Caco-2 (cell line): Measurements from ENCODE around the gene PKM. TPM values are rescaled to one million over a fixed set of nuclear protein-coding genes. Genes with fewer than 3 reads are reported as not detected.

Experiments used
- BruUV-seq: library from RNA; stranded (reverse); fragments of 400-500 nt; replicated peaks from 2 replicates; lab custom pipeline; 2021; lab: Mats Ljungman, UMichigan
- CTCF ChIA-PET: fragments of 300-600 bp; sonication (Branson Sonifier 250); formaldehyde crosslinking; loops from one replicate; lab custom pipeline; 2022; ENCODE audit warnings: antibody characterized with exemption; lab: Charles Lee
- POLR2A ChIA-PET: fragments of 300-600 bp; sonication (Branson Sonifier 250); formaldehyde crosslinking; loops from one replicate; lab custom pipeline; 2022; ENCODE audit warnings: antibody characterized with exemption; lab: Charles Lee
- DNase-seq, 2 experiments: peaks; one replicate each; pipeline versions ENCODE4 v3.0.0 to v3.0.0-alpha.2; 2020 to 2022
- H3K27me3 ChIP-seq: replicated peaks from 2 replicates; pipeline ENCODE4 v1.6.0; 2011; ENCODE audit warnings: low read length; ENCODE audit not compliant: control insufficient read depth, insufficient read depth
- H3K36me3 ChIP-seq: 2 replicates; pipeline ENCODE4 v1.5.1; 2011; ENCODE audit warnings: low read length; ENCODE audit not compliant: control insufficient read depth, insufficient read depth
- H3K4me1 ChIP-seq: fragments of 250-450 bp; sonication (Bioruptor Pico); 2 replicates; pipeline ENCODE4 v1.5.1; 2020; ENCODE audit warnings: mild to moderate bottlenecking
- H3K4me3 ChIP-seq: 2 replicates; pipeline ENCODE4 v1.5.1; 2011; ENCODE audit warnings: low read depth, mild to moderate bottlenecking, control low read depth, low read length
- H3K9me3 ChIP-seq: fragments of 250-450 bp; sonication (Bioruptor Pico); 2 replicates; pipeline ENCODE4 v1.5.1; 2020; ENCODE audit warnings: mild to moderate bottlenecking, moderate library complexity
- H3K27ac Mint-ChIP-seq: one replicate; pipeline ENCODE4 v1.8.0; 2022; ENCODE audit warnings: mixed read lengths; ENCODE audit not compliant: unreplicated experiment
- H3K27me3 Mint-ChIP-seq: one replicate; pipeline ENCODE4 v1.8.0; 2022; ENCODE audit warnings: mixed read lengths; ENCODE audit not compliant: insufficient read depth, unreplicated experiment
- H3K36me3 Mint-ChIP-seq: one replicate; pipeline ENCODE4 v1.8.0; 2022; ENCODE audit warnings: mild to moderate bottlenecking, mixed read lengths; ENCODE audit not compliant: insufficient read depth, unreplicated experiment
- H3K4me1 Mint-ChIP-seq: one replicate; pipeline ENCODE4 v1.8.0; 2022; ENCODE audit warnings: low read depth, mixed read lengths; ENCODE audit not compliant: unreplicated experiment
- H3K4me3 Mint-ChIP-seq: one replicate; pipeline ENCODE4 v1.8.0; 2022; ENCODE audit warnings: mild to moderate bottlenecking, moderate library complexity, mixed read lengths; ENCODE audit not compliant: unreplicated experiment
- H3K9me3 Mint-ChIP-seq: one replicate; pipeline ENCODE4 v1.8.0; 2022; ENCODE audit warnings: mixed read lengths; ENCODE audit not compliant: unreplicated experiment
- intact Hi-C: fragments of 100-400 bp; cut with micrococcal nuclease; formaldehyde crosslinking; loops from one replicate; pipeline ENCODE4 v1.10.0; 2022; ENCODE audit not compliant: unreplicated experiment
- total RNA-seq: library from RNA; stranded (reverse); gene quantifications from 2 replicates; pipeline ENCODE4 v1.2.3, GENCODE V29; 2022
- TF ChIP-seq, protein P1 (sequence below), 2 experiments: fragments of 200-600 bp in 1 of 2; IDR thresholded peaks; 1 replicate in 1 of 2; 2 replicates in 1 of 2; pipeline versions ENCODE4 v1.5.1 to v1.8.0; 2011 to 2022; ENCODE audit warnings: antibody characterized with exemption in 1 of 2, control low read depth in 1 of 2, inconsistent platforms in 1 of 2, low read depth in 1 of 2, low read length in 1 of 2, mild to moderate bottlenecking in 1 of 2, moderate library complexity in 1 of 2; ENCODE audit not compliant: insufficient read depth in 1 of 2, severe bottlenecking in 1 of 2, unreplicated experiment in 1 of 2

PKM gene
- total RNA-seq, 1 experiment from 2014 or later, result 733 TPM

- no peaks in the 10 kb centered on the region for H3K27me3 ChIP-seq
- ChIA-PET POLR2A (interaction anchor here (1.3 kb wide), 1 partner anchor 10 kb away, joined by 4 read pairs; no protein-coding TSS in a partner anchor), CTCF (interaction anchor here (0.6 kb wide), 1 partner anchor 152 kb away, joined by 3 read pairs; no protein-coding TSS in a partner anchor)
- H3K4me1 Mint-ChIP-seq, result no peaks in the 10 kb centered on the region
- H3K9me3 ChIP-seq, result no peaks in the 10 kb centered on the region
- H3K4me1 ChIP-seq, result peaks cover 15% of the 10 kb centered on the region
- H3K4me3 Mint-ChIP-seq, result peak overlapping the region; percentile 45
- TF ChIP-seq, protein P1, sequence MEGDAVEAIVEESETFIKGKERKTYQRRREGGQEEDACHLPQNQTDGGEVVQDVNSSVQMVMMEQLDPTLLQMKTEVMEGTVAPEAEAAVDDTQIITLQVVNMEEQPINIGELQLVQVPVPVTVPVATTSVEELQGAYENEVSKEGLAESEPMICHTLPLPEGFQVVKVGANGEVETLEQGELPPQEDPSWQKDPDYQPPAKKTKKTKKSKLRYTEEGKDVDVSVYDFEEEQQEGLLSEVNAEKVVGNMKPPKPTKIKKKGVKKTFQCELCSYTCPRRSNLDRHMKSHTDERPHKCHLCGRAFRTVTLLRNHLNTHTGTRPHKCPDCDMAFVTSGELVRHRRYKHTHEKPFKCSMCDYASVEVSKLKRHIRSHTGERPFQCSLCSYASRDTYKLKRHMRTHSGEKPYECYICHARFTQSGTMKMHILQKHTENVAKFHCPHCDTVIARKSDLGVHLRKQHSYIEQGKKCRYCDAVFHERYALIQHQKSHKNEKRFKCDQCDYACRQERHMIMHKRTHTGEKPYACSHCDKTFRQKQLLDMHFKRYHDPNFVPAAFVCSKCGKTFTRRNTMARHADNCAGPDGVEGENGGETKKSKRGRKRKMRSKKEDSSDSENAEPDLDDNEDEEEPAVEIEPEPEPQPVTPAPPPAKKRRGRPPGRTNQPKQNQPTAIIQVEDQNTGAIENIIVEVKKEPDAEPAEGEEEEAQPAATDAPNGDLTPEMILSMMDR (IDR thresholded peaks at IDR 0.05; ENCODE audit: insufficient read depth in 1 of 2, low read depth in 1 of 2, low read length in 1 of 2, severe bottlenecking in 1 of 2, unreplicated experiment in 1 of 2), result no peak
- DNase-seq, result peak; percentile 47 to 62
- H3K27me3 Mint-ChIP-seq, result no peaks in the 10 kb centered on the region
- H3K4me3 ChIP-seq, result no peak overlapping the region
- intact Hi-C loops, result no loop called here
- H3K27ac Mint-ChIP-seq, result no peak overlapping the region
- no peaks in the 10 kb centered on the region for H3K9me3 Mint-ChIP-seq
- no peaks in the 10 kb centered on the region for H3K36me3 ChIP-seq
- BruUV-seq, result TSS peak; percentile 74
- H3K36me3 Mint-ChIP-seq, result peaks cover 15% of the 10 kb centered on the region
These were observed 6.3 kb upstream of the PKM start for GRCh38 chr15:72237029-72237852.

DNA sequence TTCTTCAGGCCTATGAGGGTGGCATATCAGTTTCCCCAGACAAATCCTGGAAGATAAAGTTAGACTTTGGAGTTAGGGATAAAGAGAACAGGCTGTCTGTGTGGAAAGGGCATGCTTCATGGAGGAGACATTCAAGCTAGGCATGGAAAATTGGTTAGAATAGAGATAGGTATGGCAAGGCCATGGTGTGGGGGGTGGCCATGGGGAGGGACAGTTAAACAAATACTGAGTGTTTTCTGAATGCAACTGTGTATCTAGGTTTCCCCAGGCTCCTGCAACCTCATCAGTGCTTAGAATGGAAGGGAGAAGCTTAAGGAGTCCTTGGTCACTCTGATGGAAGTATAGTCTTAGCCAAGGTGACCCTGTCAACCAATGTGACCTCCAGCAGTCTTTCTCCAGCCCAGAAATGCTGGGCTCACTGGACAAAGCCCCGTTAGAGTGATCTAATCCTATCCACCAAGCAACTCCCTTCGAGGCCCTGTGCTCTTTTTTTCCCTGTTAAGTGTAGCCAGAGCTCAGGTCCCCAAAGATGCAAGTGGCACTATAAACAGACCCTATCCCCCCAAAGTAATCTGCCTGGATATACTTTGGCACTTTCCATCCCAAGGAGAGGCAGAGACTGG lies 5.5 kb upstream of the PKM start:
- H3K36me3 Mint-ChIP-seq, result peaks cover 15% of the 10 kb centered on the region
- no peaks in the 10 kb centered on the region for H3K9me3 ChIP-seq
- ChIA-PET POLR2A (interaction anchor here (1.3 kb wide), 1 partner anchor 10 kb away, joined by 4 read pairs; no protein-coding TSS in a partner anchor), CTCF (no interaction called here)
- peaks cover 19% of the 10 kb centered on the region for H3K4me1 ChIP-seq
- no peaks in the 10 kb centered on the region for H3K9me3 Mint-ChIP-seq
- no peaks in the 10 kb centered on the region for H3K36me3 ChIP-seq
- H3K4me3 Mint-ChIP-seq, result no peak overlapping the region
- H3K27ac Mint-ChIP-seq, result no peak overlapping the region
- DNase-seq, result no peak
- H3K4me3 ChIP-seq, result no peak overlapping the region
- no peaks in the 10 kb centered on the region for H3K4me1 Mint-ChIP-seq
- TF ChIP-seq, protein P1 (IDR thresholded peaks at IDR 0.05; ENCODE audit: insufficient read depth in 1 of 2, low read depth in 1 of 2, low read length in 1 of 2, severe bottlenecking in 1 of 2, unreplicated experiment in 1 of 2), result no peak
- no peaks in the 10 kb centered on the region for H3K27me3 ChIP-seq
- no peaks in the 10 kb centered on the region for H3K27me3 Mint-ChIP-seq
- BruUV-seq, result no TSS peak
- intact Hi-C loops, result no loop called here

GRCh38 chr15:72235298-72235697 lies 4.3 kb upstream of the PKM start:
- no peak for DNase-seq
- H3K4me1 Mint-ChIP-seq, result no peaks in the 10 kb centered on the region

More at GRCh38 chr15:72235298-72235697, 4.3 kb upstream of the PKM start:
- POLR2A ChIA-PET, result no interaction called here
- H3K27ac Mint-ChIP-seq, result no peak overlapping the region
- H3K4me3 Mint-ChIP-seq, result no peak overlapping the region
- Histone ChIP-seq H3K4me3 (no peak overlapping the region), H3K36me3 (no peaks in the 10 kb centered on the region), H3K9me3 (no peaks in the 10 kb centered on the region), H3K4me1 (peaks cover 19% of the 10 kb centered on the region), H3K27me3 (no peaks in the 10 kb centered on the region)
- CTCF ChIA-PET, result no interaction called here
- no peaks in the 10 kb centered on the region for H3K27me3 Mint-ChIP-seq
- intact Hi-C loops, result no loop called here
- TF ChIP-seq, protein P1 (IDR thresholded peaks at IDR 0.05; ENCODE audit: insufficient read depth in 1 of 2, low read depth in 1 of 2, low read length in 1 of 2, severe bottlenecking in 1 of 2, unreplicated experiment in 1 of 2), result no peak
- peaks cover 22% of the 10 kb centered on the region for H3K36me3 Mint-ChIP-seq
- no peaks in the 10 kb centered on the region for H3K9me3 Mint-ChIP-seq
- BruUV-seq, result no TSS peak
